Small intestine (tissue), 7 donors: ENCODE results near the gene ARID3B. TPM values are rescaled to one million over a fixed set of nuclear protein-coding genes. Genes with fewer than 3 reads are reported as not detected.

Experiments
- DNase-seq, 2 donors: peaks; one replicate each; pipeline versions ENCODE4 v3.0.0 to v3.0.0-alpha.2; 2013
- FAIRE-seq: peaks from 2 replicates; lab custom pipeline; 2012; peaks lifted over from hg19 to GRCh38; lab: Jason Lieb, UNC
- H3K27ac ChIP-seq, 3 donors: one replicate each; pipeline ENCODE4 v1.5.1; 2013; ENCODE audit warnings: low read length in 2 of 3, mild to moderate bottlenecking in 2 of 3, control low read depth in 1 of 3, inconsistent platforms in 1 of 3, low read depth in 1 of 3, moderate library complexity in 1 of 3
- H3K27me3 ChIP-seq, 3 donors: one replicate each; pipeline ENCODE4 v1.6.1; 2013; ENCODE audit warnings: low read length in 3 of 3, inconsistent platforms in 1 of 3; ENCODE audit not compliant: control insufficient read depth in 3 of 3, insufficient read depth in 3 of 3
- H3K36me3 ChIP-seq, 3 donors: one replicate each; pipeline ENCODE4 v1.6.1; 2013; ENCODE audit warnings: low read length in 3 of 3, inconsistent platforms in 1 of 3, low read depth in 1 of 3, mild to moderate bottlenecking in 1 of 3, moderate library complexity in 1 of 3; ENCODE audit not compliant: control insufficient read depth in 3 of 3, insufficient read depth in 2 of 3
- H3K4me1 ChIP-seq, 3 donors: one replicate each; pipeline ENCODE4 v1.6.1; 2013; ENCODE audit warnings: low read length in 2 of 3, inconsistent platforms in 1 of 3, low read depth in 1 of 3, mild to moderate bottlenecking in 1 of 3, moderate library complexity in 1 of 3; ENCODE audit not compliant: control insufficient read depth in 3 of 3, insufficient read depth in 2 of 3
- H3K4me3 ChIP-seq, 3 donors: one replicate each; pipeline ENCODE4 v1.5.1; 2013; ENCODE audit warnings: low read length in 3 of 3, control low read depth in 1 of 3, inconsistent platforms in 1 of 3, low read depth in 1 of 3, mild to moderate bottlenecking in 1 of 3, moderate library complexity in 1 of 3
- H3K9me3 ChIP-seq, 2 donors: one replicate each; pipeline ENCODE4 v1.6.1; 2013; ENCODE audit warnings: low read depth in 1 of 2, low read length in 1 of 2; ENCODE audit not compliant: control insufficient read depth in 2 of 2, insufficient read depth in 1 of 2
- WGBS, 3 donors: extraction: QIAGEN DNeasy Blood & Tissue Kit; methylation state at CpG; one replicate each; pipeline ENCODE4 v1.1.7; 2013; 5-methylcytosine and 5-hydroxymethylcytosine counted together
- polyA plus RNA-seq, 4 donors: library from polyadenylated mRNA; stranded (reverse) in 3 of 4; unstranded in 1 of 4; fragments of 200-250 nt in 3 of 4; fragments of 120-200 nt in 1 of 4; gene quantifications; one replicate each; pipeline versions ENCODE4 v1.2.1 to v1.2.3, GENCODE V29; 2013
- donor health status: healthy with polysubstance abuse.
- donor health status: control.
- donor health status: control.
- donor health status: Bipolar disorder and iron deficiency.
- donor health status: healthy.

ARID3B gene
- polyA plus RNA-seq, 4 donors: 4.0 to 11.3 (median 5.4) TPM

- WGBS, 3 donors: 87 to 100% (median 100%) methylated on average over 1 of the region's 1 CpG
- H3K36me3 ChIP-seq: peaks cover 0 to 17% (median 0%) of the 10 kb centered on the region in 3 donors
- H3K27me3 ChIP-seq: no peaks in the 10 kb centered on the region
- no peak for DNase-seq
- no peaks in the 10 kb centered on the region for H3K9me3 ChIP-seq
- H3K4me3 ChIP-seq: no peak overlapping the region
- H3K4me1 ChIP-seq: no peaks in the 10 kb centered on the region
- no peak overlapping the region for H3K27ac ChIP-seq
- no peak for FAIRE-seq
Measured at GRCh38 chr15:74564182-74564581, 23.2 kb downstream of the ARID3B start.

DNA sequence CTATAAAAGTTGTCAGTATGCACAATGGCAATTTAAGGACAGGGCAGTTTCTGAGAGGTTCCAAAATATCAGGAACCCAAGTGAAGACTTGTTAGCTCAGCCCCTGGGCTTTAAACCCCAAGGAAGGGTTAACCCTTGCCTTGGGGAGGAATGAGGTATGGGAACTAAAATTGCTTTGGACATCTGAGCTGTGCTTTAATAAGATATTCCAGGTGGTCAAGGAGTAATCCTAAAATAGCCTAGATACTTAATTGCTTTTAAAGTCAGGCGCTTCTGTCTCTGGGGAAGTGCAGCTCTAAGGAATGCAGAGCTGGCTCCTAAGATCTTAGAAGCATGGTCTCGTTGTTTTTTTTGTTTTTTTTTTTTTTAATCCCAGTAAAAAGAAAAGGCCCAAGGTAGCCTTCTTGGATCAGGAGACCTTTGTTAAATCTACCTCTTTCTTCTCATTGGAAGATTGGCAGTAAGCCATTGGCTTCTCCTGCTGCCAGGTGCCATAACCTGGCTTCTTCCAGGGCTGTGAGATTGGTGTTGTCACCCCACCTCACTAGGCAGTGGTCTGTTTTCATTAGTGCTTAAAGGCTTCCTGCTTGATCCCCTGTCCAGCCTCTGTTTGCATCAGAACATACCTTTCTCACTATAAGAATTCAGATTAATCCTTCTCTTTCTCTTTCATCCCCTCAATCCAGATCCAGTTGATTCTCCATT, 24.5 kb downstream of the ARID3B start:
- Histone ChIP-seq H3K9me3 (no peaks in the 10 kb centered on the region), H3K27ac (no peak overlapping the region), H3K27me3 (no peaks in the 10 kb centered on the region), H3K4me3 (no peak overlapping the region), H3K4me1 (no peaks in the 10 kb centered on the region), H3K36me3 (peaks cover 0 to 26% (median 0%) of the 10 kb centered on the region in 3 donors)
- FAIRE-seq (no peak), DNase-seq (no peak)
- WGBS, 3 donors: 68 to 75% (median 71%) methylated on average over 2 of the region's 2 CpGs

DNA sequence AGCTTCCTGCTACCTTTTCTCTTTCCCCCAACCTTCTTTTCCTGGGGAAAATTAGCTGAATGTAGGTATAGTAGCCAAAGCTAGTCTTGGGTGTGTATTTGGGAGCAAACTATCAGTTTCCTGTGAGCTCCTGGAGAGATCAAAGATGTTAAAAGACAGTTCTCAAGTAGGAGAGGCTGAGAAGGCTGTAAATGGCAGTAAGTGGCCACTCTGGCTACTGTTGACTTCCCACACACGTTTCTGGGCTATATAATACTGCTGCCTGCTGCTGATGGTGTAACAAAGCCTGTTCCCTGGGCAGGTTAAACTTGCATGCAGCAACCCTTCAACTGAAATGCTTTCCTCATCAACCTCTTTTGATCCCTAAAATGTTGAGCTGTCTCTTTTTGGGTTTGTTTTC, 27.6 kb downstream of the ARID3B start:
- no peaks in the 10 kb centered on the region for H3K4me1 ChIP-seq
- no peak overlapping the region for H3K4me3 ChIP-seq
- no peak for DNase-seq
- H3K27me3 ChIP-seq: no peaks in the 10 kb centered on the region
- H3K36me3 ChIP-seq: peaks cover 0 to 20% (median 3%) of the 10 kb centered on the region in 3 donors
- no peak overlapping the region for H3K27ac ChIP-seq
- no peaks in the 10 kb centered on the region for H3K9me3 ChIP-seq
- no peak for FAIRE-seq
- WGBS, 3 donors: 47 to 69% (median 50%) methylated on average over 1 of the region's 1 CpG

DNA sequence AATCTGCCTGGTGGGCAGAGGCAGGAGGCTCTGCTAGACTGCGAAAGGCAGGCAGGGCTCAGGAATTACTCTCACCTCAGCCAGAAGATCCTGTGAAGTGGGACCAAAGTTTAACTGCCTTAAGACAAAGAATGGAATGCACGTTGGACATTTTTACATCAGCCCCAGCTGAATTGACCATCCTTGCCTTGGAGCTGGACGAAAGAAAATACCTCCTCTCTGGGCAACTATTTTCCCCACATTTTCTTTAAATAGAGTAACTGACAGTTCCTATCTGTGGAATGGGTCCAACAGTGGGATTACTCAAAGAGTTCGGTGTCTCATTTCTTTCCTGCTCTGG, 28.7 kb downstream of the ARID3B start:
- 85 to 91% (median 90%) methylated on average over 4 of the region's 4 CpGs for WGBS, 3 donors
- H3K4me1 ChIP-seq: no peaks in the 10 kb centered on the region
- FAIRE-seq (no peak), DNase-seq (no peak)
- H3K27ac ChIP-seq: no peak overlapping the region
- no peaks in the 10 kb centered on the region for H3K9me3 ChIP-seq
- H3K4me3 ChIP-seq: no peak overlapping the region
- H3K27me3 ChIP-seq: no peaks in the 10 kb centered on the region
- peaks cover 3 to 23% (median 6%) of the 10 kb centered on the region in 3 donors for H3K36me3 ChIP-seq

GRCh38 chr15:74571191-74571590, 30.2 kb downstream of the ARID3B start:
- 91 to 93% (median 92%) methylated on average over 3 of the region's 3 CpGs for WGBS, 3 donors
- Histone ChIP-seq H3K36me3 (peaks cover 3 to 18% (median 8%) of the 10 kb centered on the region in 3 donors), H3K27me3 (no peaks in the 10 kb centered on the region), H3K4me1 (no peaks in the 10 kb centered on the region), H3K27ac (no peak overlapping the region), H3K9me3 (no peaks in the 10 kb centered on the region), H3K4me3 (no peak overlapping the region)
- DNase-seq (no peak), FAIRE-seq (no peak)

GRCh38 chr15:74573987-74574386, 33.0 kb downstream of the ARID3B start:
- H3K4me1 ChIP-seq: no peaks in the 10 kb centered on the region
- no peak for FAIRE-seq
- no peak for DNase-seq
- WGBS, 3 donors: 98 to 100% (median 100%) methylated on average over 4 of the region's 4 CpGs
- no peak overlapping the region for H3K4me3 ChIP-seq
- no peaks in the 10 kb centered on the region for H3K9me3 ChIP-seq
- H3K27me3 ChIP-seq: no peaks in the 10 kb centered on the region
- H3K27ac ChIP-seq: no peak overlapping the region
- H3K36me3 ChIP-seq: peaks cover 3 to 43% (median 10%) of the 10 kb centered on the region in 3 donors

GRCh38 chr15:74578496-74578994, 37.5 kb downstream of the ARID3B start:
- no peaks in the 10 kb centered on the region for H3K4me1 ChIP-seq
- no peak overlapping the region for H3K27ac ChIP-seq
- no peaks in the 10 kb centered on the region for H3K27me3 ChIP-seq
- no peak overlapping the region for H3K4me3 ChIP-seq
- H3K36me3 ChIP-seq: peaks cover 4 to 52% (median 10%) of the 10 kb centered on the region in 3 donors
- H3K9me3 ChIP-seq: no peaks in the 10 kb centered on the region
- no peak for DNase-seq
- no peak for FAIRE-seq
- WGBS, 3 donors: 96 to 97% (median 96%) methylated on average over 3 of the region's 3 CpGs

- no peaks in the 10 kb centered on the region for H3K9me3 ChIP-seq
- H3K27me3 ChIP-seq: no peaks in the 10 kb centered on the region
- FAIRE-seq: no peak
- H3K36me3 ChIP-seq: peaks cover 4 to 48% (median 8%) of the 10 kb centered on the region in 3 donors
- H3K4me1 ChIP-seq: no peaks in the 10 kb centered on the region
- DNase-seq: no peak
- WGBS, 3 donors: 96 to 98% (median 97%) methylated on average over 9 of the region's 9 CpGs
- H3K4me3 ChIP-seq: no peak overlapping the region
- H3K27ac ChIP-seq: no peak overlapping the region
Measured at GRCh38 chr15:74579001-74579400, 38.0 kb downstream of the ARID3B start.
